Dedifferentiated amniotic fluid mesenchymal stem cell (primary cell): ENCODE data around the gene EFNA2.
"Not testable (repeated sequence)": the region's sequence is repeated elsewhere in the genome, so short reads cannot be mapped to it uniquely, and the experiment has no call there.

Experiments
- DNase-seq: peaks from one replicate; pipeline ENCODE4 v3.0.0-alpha.2; 2016; ENCODE audit errors: extremely low spot score

Gene EFNA2

DNA sequence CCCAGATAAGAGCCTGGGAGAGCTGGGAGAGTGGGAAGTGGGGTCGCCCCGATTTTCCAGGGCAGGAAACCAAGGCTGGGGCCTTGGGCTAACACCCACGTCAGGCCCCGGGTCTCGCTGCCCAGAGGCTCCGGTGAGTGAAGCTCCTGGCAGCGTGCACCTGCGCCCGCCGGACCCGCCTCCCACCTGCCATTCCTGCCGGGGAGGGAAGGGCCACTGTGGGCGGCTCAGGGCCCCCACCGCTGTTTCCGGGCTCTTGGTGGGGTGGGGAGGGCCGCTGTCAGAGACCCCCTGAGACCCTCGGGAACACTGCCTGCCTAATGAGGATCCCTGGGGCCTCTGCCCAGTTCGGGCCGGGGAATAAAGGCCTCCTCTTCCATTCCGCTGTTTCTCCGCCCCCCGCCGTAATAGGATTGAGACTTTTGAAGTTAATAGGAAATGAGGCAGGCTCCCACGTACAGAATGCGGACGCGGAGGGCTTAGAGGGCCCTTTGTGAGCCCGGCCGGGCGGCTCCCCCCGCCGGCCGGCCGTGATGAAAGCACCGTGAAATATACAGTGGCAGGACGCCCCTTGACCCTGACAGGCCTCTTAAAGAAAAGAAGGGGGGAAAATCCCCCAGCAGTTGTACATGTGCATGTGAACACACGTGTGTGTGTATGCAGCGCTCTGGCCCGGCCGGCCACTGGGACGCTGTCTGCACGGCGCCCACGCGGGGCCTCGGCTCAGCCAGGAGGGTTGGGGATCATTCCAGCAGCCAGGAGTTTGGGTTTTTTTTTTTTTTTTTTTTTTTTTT lies 33.2 kb downstream of the EFNA2 start:
- no peak for DNase-seq

DNA sequence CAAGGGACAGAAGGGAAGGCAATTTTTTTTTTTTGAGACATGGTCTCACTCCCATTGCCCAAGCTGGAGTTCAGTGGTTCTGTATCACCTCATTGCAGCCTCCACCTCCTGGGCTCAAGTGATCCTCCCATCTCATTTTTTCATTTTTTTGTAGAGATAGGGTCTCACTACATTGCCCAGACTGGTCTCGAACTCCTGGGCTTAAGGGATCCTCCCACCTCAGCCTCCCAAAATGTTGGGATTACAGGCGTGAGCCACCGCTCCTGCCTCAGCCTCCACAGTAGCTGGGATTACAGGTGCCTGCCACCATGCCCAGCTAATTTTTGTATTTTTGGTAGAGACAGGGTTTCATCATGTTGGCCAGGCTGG lies 34.6 kb downstream of the EFNA2 start:
- not testable (repeated sequence) for DNase-seq

DNA sequence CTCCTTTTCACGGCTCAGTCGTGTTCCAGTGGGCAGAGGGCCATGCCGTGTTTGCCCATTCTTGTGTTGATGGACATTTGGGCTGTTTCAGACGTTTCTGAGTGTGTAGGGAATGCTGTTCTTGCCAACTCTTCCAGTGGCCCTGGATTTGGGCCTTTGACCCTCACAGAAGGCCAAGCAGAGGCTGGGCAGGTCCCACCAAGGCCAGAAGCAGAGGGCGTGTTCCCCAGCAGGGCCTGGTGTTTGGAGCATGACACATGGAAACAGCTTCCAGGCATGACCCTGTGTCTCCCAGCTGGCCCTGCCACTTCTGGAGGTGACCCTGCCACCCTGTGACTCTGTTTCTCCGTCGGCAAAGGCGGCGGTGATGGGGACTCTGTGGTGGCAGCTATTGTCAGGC lies 35.9 kb downstream of the EFNA2 start:
- DNase-seq, result no peak

DNA sequence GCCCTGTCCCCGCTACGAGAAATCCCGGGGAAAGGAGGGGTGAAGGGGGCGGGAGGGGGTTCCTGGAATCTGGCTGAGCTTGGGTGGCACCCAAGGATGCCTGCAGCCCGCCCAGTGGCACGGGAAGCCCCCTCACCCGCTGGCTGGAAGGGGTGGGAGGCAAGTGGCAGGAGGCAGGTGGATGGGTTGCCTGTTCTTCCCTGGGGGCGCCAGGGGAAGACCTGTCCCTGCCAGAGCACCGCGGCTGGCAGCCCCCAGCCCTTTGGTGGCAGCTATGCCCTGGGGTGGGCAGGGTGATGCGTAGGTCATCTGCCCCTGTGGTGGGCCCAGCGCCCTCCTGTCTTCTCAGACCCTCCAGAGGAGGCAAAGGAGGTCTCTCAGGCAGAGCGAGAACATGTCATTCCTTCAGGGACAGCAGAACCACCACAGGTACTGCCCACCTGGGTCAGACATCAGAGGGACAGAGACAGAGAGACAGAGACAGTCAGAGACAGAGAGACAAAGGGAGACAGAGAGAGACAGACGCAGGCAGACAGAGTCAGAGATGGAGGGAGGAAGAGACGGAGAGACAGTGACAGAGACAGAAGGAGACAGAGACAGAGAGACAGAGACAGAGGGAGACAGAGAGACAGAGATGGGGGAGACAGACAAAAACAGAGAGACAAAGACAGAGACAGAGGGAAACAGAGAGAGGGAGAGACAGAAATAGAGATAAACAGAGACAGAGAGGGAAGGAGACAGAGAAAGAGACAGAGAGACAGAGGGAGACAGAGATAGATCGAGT lies 36.7 kb downstream of the EFNA2 start:
- DNase-seq, result no peak

DNA sequence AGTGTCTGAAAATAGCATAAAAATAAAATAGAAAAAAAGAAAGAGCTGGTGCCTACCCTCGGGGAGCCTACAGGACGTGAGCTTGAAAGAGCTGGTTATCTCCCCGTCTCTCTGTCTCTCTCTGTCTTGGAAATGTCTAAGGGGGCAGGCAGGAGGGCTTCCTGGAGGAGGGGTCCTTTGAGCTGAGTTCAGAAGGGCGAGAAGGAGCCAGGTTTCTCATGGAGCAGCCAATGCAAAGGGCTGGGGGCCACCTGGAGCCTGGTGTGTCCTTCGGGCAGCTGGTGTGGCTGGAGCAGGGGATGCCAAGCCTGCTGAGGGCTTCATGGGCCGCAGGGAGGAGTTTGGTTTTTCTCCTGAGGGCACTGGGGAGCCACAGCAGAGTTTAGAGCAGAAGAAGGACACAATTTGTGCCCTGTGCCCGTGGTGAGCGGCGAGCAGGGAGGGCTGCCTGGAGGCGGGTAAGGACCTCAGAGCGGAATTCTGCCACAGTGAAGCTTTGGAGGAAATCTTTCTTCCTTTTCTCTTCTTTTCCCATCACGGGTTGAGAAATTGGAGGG lies 38.7 kb downstream of the EFNA2 start:
- no peak for DNase-seq

DNA sequence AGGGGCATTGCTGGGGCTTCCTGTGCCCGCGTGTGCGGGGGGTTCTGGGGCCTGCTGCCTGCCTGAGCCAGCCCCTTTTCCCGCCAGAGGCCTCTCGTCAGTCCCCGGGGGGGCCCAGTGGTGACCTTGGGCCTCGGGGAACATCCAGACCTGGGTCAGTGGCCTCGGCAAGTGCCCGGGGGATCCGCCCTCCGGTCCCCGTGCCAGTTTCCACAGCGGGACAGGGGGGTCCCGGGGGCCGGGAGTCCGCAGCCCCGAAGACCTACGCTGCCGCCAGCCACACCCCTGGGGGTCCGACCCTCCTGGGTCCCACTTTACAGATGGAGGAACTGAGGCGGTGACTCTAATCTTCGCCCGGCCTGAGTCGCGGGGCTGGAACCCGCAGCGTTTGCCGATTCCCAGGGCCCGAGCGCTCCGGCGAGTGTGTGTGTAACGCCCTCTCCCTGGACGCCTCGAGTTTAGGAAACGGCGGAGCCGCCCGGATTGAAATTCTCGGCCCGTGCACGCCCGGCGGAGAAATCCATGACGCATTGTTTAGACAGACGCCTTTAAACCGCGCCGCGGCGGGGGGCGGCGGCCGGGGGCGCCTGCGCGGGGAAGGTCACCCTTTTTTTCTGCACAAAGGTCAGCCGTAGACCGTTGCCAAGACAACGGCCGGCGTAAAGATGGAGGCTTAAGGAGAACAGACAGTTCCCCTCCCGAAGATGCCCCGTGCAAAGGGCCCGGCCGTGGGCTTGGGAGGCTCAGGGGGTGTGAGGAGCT lies 39.3 kb downstream of the EFNA2 start:
- DNase-seq, result peak; percentile 61

DNA sequence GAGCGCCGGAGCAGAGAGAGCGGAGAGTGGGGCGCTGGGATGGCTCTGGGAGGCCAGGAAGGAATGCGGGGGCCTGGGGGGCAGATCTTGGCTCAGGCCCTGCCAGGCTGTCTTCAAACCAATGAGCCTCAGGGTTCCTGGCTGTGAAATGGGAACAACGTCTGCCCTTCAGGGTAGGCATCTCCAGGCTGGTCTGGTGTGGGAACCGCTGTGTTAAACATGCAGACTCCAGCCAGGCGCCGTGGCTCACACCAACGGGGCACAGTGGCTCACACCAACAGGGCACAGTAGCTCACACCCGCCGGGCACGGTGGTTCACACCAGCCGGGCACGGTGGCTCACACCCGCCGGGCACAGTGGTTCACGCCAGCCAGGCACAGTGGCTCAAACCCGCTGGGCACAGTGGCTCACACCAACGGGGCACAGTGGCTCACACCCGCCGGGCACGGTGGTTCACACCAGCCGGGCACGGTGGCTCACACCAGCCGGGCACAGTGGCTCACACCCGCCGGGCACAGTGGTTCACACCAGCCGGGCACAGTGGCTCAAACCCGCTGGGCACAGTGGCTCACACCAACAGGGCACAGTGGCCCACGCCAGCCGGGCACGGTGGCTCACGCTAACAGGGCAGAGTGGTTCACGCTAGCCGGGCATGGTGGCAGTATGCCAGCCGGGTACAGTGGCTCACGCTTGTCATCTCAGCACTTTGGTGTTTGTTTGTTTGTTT lies 40.1 kb downstream of the EFNA2 start:
- DNase-seq, result no peak

DNA sequence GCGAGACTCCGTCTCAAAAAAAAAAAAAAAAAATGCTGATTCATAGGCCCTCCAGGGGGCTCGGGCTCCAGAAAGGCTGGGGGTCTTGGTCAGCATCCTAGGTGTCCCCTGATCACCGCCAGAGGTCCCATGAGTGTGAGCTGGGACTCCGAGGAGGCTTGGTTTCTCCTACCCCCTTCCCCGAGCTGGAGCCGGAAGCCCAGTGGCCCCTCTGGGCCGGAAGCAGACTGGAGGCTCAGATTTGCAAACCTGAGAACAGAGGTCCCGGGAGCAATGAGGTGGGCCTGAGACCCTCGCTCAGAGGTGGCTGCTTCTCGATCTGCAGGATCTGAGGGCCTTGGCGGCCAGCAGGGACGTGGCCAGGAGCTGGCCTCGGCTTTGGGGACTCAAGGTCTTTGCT lies 41.5 kb downstream of the EFNA2 start:
- no peak for DNase-seq

DNA sequence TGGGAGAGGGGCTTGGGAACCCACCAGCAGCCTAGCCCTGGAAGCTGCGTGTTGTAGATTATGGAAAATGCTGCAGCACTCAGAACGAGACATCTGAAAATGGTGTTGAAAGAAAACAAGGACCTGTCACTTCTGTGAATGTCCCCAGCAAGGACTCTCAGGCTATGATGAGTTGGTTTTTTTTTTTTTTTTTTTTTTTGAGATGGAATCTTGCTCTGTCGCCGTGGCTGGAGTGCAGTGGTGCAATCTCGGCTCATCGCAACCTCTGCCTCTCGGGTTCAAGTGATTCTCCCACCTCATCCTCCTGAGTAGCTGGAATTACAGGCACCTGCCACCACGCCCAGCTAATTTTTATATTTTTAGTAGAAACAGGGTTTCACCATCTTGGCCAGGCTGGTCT lies 46.5 kb downstream of the EFNA2 start:
- DNase-seq, result not testable (repeated sequence)

DNA sequence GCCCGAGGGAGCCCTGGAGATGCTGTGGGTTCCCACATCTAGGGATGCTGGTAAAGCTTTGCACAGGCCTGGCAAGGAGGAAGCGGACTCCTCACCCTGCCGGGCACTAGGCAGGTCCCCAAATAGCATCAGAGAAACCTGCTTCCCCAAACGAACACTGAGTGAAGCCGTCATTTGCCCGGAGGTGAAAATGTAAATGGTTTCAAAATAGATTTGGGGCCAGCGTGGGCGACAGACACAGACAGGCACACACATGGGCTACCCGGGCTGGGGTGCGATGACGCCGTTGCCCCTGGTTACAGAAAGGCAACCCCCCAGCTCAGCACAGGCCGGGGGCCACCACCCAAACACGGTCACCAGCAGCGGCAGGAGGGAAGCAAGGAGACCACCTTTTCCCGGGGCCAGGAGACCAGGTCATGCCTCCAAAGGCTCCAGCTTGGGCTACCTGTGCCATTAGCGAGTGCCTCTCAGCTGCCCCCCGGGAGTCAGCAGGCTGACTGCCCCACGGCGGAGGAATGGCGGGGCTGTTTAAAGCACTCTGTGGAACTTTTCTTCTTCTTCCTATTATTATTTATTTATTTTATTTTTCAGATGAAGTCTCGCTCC lies 50.5 kb downstream of the EFNA2 start:
- no peak for DNase-seq

DNA sequence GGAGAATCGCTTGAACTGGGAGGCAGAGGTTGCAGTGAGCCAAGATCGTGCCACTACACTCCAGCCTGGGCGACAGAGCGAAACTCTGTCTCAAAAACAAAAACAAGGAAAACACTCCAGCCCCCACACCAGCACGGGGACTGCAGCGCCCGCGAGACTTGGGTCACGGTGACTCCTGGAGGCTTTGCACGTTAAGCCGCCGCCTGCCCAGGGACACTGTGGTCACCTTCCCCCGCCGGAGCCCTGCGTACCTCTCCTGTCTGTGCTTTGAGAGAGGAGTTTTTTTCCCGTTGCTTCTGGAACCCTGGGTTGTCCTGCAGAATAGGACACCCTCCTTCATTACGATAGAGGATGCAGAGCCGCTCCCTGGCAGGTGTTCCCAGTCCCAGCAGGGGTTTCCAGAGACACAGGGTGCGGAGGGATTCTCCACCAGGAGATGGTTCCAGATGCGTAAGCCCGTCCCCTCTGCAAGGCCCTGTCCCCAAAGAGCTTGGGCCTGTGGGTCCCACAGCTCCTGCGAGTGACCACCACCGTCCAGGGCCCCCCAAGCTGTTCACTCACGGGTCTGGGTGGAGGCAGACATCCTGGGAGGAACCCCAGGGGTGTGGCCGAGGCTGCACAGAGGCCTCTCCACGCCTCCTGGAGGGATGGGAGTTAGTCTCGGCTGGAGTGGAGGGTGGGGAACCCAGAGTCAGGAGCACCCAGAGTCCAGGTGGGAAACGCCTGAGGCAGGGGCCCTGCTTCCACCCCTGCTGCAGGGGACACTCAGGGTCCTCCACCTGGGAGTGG lies 55.2 kb downstream of the EFNA2 start:
- DNase-seq, result no peak

DNA sequence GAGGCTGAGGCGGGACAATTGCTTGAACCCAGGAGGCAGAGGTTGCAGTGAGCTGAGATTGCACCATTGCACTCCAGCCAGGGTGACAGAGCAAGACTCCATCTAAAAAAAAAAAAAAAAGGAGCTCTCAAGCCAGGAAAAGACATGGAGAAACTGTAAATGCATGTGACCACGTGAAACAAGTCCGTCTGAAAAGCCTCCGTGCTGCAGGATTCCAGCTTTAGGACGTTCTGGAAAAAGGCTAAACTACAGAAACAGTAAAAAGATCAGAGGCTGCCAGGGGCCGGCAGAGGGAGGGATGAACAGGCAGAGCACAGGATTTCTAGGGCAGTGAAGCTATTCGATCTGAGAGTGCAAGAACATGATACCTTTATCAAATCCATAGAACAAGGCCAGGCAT lies 57.4 kb downstream of the EFNA2 start:
- no peak for DNase-seq

DNA sequence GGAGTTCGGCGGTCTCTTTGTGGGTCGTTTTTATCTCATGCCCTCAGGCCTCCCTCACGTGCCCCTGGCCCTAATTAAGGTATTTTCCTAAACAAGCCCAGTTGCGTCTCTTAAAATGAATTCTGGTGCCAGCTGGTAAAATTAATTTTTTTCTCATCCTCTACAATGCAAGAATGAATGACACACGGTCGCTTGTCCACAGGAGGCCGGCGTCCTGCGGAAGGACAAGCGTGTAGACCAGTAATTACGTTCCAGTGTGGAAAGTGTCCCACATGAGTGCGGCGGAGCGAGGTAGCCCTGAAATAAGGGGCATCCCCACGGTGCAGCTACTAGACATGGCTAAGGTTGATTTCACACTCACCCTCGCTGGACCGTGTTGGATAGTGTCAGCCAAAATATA lies 63.5 kb downstream of the EFNA2 start:
- no peak for DNase-seq

DNA sequence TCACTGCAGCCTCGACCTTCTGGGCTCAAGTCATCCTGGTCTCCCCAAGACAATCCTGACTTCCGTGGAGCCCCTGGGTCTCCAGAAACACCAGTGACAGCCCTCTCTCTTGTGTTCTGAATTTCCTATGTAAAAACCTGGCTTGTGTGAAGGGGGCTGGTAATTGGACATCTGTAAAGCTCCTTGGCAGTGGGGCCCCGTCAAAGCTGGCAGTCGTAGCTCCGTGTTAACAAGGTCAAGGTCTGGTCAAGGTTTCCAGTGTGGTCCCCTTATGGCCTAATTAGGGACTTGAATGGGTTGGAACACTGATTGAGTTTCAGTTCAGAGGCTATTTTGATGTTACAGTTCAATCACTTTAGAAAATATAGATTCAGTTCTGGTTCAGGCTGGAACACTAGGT lies 65.2 kb downstream of the EFNA2 start:
- DNase-seq, result no peak
